Uterus (tissue), 2 donors: ENCODE measurements around the gene TFCP2L1.

ENCODE experiments used
- POLR2A ChIP-seq, 2 donors: fragments of 450-650 bp; IDR thresholded peaks; one replicate each; pipeline ENCODE4 v1.6.1; 2016; ENCODE audit warnings: antibody characterized with exemption in 2 of 2, mild to moderate bottlenecking in 1 of 2, moderate library complexity in 1 of 2
- TF ChIP-seq, protein P1 (sequence below), 4 experiments: fragments of 200-600 bp in 2 of 4; fragments of 450-650 bp in 2 of 4; sonication (generic) in 2 of 4; IDR thresholded peaks; one replicate each; pipeline ENCODE4 v1.5.1; 2016 to 2019; ENCODE audit warnings: antibody characterized with exemption in 4 of 4, mild to moderate bottlenecking in 2 of 4, moderate library complexity in 1 of 4

DNA sequence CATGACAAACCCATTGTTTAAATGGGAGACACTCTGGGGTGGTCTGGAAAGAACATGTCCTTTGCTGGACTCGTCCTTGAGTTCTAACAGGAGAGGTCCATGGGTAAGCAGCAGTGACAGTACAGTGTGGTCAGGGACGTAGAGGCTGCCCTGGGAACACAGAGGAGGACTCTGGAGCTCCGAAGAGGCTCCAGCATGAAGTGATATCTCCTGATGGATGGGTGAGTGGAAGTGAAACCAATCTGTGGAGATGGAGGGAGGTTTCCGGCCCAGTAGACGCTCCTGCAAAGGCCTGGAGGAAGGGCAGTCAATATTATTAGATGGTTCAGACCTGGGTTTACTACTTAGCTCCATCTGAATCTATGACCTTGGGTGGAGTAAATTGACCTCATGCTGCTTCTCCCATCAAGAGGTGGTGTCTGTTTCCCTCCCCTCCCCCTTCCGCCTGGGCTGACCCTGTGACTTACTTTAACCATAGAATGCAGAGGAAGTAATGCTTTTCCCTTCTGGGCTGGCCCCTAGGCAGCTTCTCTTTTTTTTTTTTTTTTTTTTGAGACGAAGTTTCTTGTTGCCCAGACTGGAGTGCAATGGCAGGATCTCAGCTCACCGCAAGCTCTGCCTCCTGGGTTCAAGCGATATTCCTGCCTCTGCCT lies 2.3 kb upstream of the TFCP2L1 start:
- TF ChIP-seq, protein P1, sequence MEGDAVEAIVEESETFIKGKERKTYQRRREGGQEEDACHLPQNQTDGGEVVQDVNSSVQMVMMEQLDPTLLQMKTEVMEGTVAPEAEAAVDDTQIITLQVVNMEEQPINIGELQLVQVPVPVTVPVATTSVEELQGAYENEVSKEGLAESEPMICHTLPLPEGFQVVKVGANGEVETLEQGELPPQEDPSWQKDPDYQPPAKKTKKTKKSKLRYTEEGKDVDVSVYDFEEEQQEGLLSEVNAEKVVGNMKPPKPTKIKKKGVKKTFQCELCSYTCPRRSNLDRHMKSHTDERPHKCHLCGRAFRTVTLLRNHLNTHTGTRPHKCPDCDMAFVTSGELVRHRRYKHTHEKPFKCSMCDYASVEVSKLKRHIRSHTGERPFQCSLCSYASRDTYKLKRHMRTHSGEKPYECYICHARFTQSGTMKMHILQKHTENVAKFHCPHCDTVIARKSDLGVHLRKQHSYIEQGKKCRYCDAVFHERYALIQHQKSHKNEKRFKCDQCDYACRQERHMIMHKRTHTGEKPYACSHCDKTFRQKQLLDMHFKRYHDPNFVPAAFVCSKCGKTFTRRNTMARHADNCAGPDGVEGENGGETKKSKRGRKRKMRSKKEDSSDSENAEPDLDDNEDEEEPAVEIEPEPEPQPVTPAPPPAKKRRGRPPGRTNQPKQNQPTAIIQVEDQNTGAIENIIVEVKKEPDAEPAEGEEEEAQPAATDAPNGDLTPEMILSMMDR (IDR thresholded peaks at IDR 0.05): no peak
- TF ChIP-seq POLR2A (IDR thresholded peaks at IDR 0.05): no peak
